GM18507 (cell line): ENCODE data around the gene TCAP.
"Not testable (repeated sequence)": the region's sequence is repeated elsewhere in the genome, so short reads cannot be mapped to it uniquely, and the experiment has no call there.

Source experiments
- DNase-seq: peaks from one replicate; pipeline ENCODE4 v3.0.0; 2011; ENCODE audit warnings: low read depth; ENCODE audit not compliant: insufficient read length; ENCODE audit errors: extremely low spot score
- FAIRE-seq: peaks from 2 replicates; lab custom pipeline; 2011; peaks lifted over from hg19 to GRCh38; lab: Jason Lieb, UNC

The TCAP gene

DNA sequence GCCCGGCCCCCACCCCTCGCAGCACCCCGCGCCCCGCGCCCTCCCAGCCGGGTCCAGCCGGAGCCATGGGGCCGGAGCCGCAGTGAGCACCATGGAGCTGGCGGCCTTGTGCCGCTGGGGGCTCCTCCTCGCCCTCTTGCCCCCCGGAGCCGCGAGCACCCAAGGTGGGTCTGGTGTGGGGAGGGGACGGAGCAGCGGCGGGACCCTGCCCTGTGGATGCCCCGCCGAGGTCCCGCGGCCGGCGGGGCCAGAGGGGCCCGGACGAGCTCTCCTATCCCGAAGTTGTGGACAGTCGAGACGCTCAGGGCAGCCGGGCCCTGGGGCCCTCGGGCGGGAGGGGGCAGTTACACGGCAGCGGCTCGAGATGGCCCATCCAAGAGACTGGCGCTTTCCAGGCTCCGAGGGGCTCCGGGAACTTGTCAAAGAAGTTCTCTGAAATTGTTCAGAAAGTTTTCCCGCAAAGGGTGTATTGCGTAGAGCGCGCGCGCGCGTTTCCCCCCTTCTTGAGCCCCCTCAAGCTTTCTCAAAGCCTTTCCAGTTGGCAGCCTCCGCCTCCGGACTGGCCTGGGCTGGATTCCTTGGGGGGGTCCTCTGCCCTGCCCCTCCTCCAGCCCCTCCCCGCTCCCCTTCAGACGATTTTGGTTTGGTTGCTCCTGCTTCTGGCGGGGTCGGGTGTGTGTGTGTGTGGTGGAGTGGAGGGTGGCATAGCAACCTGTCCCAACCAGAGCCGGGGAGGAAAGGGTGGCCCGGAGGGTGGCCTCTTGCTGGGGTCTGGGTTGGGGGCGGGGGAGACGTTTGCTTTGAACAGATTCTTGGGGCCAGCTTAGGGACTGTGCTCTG is 35.2 kb downstream of the TCAP start:
- no peak for DNase-seq
- FAIRE-seq: no peak

DNA sequence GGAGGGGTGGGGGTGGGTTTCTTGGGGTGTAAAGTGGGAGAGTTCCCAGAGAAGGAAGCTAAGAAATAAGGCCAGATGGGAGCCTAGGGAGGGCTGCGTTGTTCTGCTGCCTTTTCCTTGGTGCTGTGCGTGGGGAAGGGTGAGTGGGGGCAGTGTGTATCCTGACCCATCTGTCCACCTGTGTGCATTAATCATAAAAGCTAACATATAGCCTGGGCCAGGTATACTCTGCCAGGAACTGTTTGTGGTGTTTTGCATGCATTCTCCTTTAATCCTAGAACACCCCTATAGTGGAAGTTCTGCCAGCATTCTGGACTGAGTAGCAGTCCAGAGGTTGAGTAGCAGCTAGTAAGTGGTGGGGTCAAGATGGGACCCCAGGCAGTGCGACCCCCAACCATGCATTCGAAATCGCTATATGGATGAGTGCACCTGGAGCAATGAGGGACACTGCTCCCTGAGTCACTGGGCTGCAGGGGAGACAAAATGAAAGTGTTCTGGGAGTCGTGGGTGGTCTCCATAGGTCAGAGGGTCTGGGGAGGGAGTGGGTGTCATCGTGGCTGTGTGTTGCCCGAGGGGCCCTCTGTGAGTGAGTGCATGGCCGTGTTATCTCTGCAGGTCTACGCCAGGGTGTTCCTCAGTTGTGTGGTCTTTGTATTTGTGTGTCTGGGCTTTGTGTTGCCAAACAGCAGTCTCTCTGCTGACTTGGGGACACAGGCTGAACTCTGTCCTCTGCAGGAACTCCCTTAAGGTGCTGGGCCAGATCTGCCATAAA is 36.0 kb downstream of the TCAP start:
- DNase-seq (no peak), FAIRE-seq (no peak)

DNA sequence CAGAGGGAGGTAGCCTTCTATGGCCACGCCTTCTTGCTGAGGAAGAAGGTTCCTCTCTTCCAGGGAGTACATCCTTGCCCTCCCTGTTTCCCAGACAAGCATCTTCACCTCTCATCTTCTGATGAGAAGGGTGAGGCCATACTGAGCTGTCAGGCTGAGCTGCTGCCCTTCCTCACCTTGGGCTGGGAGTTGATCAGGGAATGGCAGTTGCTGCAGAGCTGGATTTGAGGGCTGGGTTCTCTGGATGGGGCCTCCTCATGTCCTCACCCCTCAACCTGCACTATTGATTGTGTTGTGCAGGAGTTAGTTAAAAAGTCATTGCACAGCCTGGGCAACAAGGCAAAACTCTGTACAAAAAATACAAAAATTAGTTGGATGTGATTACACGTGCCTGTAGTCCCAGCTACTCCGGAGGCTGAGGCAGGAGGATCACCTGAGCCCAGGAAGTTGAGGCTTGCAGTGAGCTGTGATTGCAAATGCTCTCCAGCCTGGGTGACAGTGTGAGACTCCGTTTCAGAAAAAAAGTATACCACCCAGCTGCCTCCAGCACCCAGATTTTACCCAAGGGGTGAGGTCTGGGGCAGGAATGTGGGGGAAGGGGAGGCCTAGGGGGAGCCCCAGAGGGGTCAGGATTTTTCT is 36.8 kb downstream of the TCAP start:
- DNase-seq: no peak
- no peak for FAIRE-seq

DNA sequence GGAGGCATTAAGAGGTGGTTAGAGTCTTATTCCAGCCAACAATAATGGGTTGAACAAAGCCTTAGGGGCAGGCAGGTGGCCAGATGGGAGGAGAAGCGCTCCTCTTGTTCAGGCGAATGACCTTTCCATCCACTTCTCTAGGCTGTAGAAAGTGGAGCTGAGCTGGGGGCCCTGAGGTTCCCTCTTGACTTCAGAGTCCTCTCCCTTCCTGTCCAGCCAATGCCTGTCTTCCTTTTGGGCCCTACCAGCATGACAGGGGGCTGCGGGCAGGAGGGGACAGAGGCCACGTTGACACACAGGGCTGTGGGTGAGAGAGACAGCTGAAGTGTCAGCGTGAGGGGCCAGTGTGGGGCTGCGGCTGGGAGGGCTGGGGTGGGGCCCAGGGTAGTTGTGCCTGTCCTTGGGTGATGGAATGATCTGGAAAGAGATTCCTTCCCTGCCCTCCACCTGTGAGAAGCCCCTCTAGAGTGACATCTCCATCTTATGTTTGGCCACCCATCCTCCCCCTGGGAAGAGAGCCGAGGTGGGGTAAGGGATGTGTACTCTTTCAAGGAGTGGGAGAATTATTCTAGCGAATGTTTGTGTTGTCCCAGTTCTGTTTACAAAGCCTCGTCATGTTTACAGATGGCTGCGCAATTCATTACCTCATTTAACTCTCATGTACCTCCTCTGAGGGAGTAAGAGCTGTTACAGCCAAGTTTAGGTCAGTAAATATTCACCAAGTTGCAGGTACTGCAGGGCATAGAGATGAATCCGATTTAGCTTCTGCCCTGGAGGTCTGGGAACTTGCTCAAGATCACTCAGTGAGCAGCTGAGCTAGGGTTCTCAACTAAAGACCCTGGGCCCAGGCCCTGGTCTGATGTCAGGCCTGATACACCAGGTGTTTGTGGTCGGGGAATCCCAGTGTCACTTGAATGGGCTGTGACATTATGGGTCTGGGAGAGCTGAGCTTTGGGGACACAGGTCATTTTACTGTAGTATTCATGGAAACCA is 38.0 kb downstream of the TCAP start:
- no peak for DNase-seq
- FAIRE-seq: peak; percentile 70

DNA sequence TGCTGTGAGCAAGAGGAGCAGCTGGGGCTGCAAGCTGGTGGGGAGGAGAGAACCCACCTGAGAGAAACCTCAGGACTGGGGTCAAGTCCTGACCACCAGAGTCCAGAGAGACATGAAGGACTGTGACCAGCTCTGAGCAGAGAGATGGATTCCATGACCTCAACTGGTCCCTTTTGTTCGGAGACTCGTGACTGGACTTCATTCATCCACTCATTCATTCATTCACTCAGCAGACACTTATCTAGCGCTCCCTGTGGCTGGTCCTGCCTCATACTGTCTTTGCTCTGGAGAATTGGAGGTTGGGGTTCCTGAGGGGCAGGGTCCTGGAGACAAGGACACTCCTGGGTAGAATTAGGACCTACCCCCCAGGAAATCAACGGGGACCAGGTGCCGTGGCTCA is 38.8 kb downstream of the TCAP start:
- FAIRE-seq (no peak), DNase-seq (no peak)

DNA sequence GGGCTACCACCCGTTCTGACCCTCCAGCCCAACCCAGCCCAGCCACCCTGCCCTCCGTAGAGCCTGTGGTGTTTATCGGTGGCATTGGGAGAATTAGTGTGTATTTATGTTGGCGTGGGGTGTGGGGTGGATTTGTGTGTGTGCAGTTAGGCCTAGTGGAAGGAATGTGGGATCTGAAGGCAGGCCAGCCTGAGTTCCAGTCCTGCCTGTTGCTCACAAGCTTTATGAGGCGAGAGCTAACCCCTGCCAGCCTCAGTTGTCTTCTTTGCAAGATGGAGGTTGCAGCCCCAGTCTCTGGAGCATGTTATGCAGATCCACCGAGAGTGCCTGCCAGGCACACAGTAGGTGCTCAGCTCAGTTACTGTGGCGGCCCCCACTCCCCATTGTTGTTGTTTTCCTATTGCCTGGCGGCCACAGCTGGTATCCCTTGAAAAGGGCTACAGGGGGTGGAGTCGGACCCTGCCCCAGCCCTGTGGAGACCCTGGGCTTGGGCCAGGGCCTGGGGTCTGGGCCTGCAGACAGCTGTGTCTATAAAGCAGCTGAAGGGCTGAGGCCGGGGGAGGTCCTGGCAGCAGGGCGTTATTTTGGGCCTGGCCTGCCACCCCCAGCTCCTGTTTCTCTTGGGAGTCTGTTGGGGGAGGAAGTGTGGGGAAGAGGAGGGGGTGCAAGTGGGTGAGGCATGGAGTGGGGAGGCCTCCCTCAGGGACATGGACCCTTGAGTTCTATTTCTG is 39.8 kb downstream of the TCAP start:
- FAIRE-seq (no peak), DNase-seq (no peak)

DNA sequence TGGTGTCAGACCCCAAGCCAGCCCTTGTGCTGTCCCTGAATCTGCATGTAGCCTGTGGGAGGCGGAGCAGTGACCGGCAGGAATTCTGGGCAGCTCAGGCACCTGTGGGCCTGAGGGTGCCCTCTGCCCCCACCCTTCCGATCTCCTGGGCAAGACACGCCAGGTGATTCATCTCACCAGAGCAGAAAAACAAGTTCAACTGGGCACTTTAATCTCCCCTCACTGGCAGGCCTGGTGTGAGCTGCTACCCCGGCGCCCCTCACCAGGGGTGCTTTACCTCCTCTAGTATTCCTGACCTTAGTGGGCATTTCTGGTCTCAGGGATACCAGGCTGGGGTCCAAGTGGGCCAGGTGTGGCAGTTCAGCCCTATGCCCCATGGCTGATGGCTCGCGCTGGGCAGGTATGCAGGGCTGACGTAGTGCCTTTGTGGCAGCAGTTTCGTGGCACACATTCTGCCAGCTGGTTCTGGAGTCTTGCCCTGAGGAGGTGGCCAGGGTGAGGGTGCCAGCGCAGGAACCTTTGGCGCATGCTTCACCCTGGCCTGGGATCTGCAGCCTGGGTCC is 40.7 kb downstream of the TCAP start:
- DNase-seq (no peak), FAIRE-seq (no peak)

DNA sequence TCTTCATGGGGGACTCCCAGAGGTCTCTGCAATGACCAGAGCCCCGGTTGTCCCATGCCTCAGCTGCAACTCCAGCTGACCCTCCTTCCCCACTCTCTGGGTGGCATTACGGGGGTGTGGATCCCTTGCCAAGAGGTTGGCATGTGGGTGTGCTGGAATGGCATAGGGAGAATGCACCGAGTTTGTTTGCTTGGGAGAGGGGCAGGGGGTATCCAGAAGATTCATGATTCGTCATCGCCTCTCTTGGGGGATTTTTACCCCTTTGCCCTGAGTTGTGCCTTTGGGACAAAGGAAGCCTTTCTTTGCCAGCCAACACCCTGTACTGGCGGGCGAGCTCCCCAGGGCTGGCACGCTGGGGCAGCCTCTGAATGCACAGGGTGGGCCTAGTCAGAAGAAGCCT is 41.2 kb downstream of the TCAP start:
- FAIRE-seq: no peak
- DNase-seq: no peak

DNA sequence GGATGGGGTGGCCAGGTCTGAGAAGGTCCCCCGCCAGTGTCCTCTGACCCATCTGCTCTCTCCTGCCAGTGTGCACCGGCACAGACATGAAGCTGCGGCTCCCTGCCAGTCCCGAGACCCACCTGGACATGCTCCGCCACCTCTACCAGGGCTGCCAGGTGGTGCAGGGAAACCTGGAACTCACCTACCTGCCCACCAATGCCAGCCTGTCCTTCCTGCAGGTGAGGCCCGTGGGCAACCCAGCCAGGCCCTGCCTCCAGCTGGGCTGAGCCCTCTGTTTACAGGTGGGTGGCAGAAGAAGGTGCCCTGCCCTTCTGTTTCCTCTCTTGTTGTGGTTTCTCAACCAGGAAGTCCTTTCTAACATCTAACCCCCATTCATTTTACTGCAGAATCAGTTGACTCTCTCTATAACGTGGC is 41.8 kb downstream of the TCAP start:
- no peak for FAIRE-seq
- DNase-seq: no peak

DNA sequence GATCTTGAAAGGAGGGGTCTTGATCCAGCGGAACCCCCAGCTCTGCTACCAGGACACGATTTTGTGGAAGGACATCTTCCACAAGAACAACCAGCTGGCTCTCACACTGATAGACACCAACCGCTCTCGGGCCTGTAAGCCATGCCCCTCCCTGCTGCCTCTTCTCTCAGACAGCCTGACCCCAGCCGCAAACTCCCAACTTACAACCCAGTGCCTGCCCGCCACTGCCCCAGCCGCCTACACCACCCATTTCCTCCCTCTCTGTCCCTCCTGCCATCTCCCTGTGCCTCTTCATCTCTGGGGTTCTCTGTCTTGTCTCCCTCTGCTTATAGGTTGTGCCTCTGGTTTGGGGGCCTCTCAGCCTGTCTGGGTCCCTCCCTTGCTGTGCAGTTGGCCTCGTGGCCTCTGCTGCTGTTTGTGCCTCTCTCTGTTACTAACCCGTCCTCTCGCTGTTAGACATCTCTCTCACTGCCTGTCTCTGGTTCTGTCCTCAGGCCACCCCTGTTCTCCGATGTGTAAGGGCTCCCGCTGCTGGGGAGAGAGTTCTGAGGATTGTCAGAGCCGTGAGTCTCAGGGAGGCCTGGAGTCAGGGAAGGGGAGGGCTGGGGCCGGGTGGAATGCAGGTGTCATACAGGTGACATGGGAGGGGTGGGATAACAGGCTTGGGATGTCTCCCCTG is 44.3 kb downstream of the TCAP start:
- DNase-seq (no peak), FAIRE-seq (no peak)

DNA sequence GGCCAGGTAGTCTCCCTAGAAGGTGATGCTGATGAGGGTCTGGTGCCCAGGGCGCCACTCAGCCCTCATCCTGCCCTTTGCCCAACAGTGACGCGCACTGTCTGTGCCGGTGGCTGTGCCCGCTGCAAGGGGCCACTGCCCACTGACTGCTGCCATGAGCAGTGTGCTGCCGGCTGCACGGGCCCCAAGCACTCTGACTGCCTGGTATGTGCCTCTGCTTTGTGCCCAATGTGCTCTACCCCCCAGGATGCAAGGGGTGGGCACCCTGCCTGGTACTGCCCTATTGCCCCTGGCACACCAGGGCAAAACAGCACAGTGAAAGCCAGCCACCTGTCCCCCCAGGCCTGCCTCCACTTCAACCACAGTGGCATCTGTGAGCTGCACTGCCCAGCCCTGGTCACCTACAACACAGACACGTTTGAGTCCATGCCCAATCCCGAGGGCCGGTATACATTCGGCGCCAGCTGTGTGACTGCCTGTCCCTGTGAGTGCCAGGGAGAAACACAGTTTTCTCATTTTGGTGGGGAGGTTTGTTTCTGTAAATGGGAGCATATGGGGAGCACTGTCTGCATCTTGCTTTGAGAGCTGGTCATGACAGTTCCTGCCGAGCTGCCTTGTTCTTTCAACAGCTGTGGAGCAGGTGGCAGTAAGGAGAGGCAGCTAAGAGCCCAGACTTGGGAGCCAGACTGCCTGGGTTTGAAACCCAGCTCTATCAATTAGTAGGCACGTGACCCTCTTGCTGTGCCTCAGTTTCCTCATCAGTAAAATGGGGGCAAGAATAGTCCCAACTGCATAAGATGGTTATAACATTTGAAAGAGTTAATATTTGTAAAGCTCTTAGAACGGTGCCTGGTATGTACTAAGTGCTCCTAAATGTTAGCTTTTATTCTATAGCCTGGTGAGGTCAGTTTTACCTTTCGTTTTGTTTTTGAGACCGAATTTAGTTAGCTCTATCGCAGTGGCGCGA is 45.1 kb downstream of the TCAP start:
- FAIRE-seq: no peak

DNA sequence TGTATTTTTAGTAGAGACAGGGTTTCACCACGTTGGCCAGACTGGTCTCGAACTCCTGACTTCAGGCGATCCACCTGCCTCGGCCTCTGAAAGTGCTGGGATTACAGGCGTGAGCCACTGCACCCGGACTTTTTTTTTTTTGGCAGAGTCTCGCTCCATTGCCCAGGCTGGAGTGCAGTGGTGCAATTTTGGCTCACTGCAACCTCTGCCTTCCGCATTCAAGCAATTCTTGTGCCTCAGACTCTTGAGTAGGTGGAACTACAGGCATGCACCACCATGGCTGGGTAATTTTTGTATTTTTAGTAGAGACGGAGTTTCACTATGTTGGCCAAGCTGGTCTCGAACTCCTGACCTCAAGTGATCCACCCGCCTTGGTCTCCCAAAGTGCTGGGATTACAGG is 45.9 kb downstream of the TCAP start:
- FAIRE-seq, DNase-seq: not testable (repeated sequence)

More for the DNA sequence above, 45.1 kb downstream of the TCAP start:
- DNase-seq: no peak

DNA sequence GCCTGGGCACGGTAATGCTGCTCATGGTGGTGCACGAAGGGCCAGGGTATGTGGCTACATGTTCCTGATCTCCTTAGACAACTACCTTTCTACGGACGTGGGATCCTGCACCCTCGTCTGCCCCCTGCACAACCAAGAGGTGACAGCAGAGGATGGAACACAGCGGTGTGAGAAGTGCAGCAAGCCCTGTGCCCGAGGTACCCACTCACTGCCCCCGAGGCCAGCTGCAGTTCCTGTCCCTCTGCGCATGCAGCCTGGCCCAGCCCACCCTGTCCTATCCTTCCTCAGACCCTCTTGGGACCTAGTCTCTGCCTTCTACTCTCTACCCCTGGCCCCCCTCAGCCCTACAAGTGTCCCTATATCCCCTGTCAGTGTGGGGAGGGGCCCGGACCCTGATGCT is 46.7 kb downstream of the TCAP start:
- FAIRE-seq: no peak
- DNase-seq: no peak

DNA sequence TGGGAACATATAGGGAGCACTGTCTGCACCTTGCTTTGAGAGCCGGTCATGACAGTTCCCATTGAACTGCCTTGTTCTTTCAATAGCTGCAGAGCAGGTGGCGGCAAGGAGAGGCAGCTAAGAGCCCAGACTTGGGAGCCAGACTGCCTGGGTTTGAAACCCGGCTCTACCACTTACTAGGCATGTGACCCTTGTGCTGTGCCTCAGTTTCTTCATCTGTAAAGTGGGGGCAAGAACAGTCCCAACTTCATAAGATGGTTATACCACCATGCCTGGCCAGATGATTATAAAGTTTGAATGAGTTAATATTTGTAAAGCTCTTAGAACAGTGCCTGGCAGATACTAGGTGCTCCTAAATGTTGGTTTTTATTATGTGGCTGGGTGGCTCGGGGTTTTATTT is 49.1 kb downstream of the TCAP start:
- FAIRE-seq: no peak
- no peak for DNase-seq

DNA sequence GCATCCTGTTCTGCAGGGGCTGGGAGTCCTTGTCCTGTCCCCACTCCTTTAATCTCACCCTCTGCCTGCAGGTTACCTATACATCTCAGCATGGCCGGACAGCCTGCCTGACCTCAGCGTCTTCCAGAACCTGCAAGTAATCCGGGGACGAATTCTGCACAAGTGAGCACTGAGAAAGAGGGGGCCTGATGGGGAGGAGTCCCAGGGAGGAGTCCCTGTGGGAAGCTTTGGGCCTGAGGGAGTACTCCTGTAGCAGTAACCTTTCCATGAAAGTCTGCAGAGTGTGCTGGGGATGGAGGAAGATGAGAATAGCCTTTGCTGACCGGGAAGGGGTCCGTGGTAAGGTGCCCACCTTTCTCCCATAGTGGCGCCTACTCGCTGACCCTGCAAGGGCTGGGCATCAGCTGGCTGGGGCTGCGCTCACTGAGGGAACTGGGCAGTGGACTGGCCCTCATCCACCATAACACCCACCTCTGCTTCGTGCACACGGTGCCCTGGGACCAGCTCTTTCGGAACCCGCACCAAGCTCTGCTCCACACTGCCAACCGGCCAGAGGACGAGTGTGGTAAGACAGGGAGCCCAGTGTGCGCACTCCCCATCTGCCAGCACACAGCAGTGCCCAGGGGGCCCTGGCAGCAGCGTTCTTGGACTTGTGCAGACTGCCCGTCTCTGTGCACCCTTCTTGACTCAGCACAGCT is 50.4 kb downstream of the TCAP start:
- DNase-seq (no peak), FAIRE-seq (no peak)
